ENCODE results near the gene PKP4.
"Not testable (repeated sequence)": the region's sequence is repeated elsewhere in the genome, so short reads cannot be mapped to it uniquely, and the experiment has no call there.

DNA sequence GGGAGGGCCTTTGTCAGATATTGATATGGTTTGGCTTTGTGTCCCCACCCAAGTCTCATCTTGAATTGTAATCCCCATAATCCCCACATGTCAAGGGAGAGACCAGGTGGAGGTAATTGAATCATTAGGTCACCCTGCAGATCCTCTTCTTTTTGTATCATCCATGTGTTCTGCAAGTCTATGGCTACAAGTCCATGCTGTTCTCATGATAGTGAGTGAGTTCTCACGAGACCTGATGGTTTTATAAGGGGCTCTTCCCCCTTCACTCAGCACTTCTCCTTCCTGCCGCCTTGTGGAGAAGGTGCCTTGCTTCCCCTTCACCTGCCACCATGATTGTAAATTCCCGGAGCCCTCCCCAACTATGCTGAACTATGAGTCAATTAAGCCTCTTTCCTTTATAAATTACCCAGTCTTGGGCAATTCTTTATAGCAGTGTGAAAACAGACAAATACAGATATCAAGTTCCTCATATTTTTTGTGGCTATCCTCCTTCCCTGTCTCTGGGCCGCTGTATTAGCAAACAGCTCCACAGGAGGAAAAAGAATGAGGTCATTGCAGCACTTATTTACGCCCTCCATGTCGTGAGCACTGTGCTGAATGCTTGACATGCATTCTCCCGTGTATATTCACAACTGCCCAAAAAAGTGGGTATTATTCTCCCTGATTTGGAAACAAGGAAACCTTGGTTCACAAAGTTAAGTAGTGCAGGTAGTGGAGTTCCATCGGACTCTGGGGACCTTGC, 248.1 kb downstream of the PKP4 start:
- TF ChIP-seq, protein P1, sequence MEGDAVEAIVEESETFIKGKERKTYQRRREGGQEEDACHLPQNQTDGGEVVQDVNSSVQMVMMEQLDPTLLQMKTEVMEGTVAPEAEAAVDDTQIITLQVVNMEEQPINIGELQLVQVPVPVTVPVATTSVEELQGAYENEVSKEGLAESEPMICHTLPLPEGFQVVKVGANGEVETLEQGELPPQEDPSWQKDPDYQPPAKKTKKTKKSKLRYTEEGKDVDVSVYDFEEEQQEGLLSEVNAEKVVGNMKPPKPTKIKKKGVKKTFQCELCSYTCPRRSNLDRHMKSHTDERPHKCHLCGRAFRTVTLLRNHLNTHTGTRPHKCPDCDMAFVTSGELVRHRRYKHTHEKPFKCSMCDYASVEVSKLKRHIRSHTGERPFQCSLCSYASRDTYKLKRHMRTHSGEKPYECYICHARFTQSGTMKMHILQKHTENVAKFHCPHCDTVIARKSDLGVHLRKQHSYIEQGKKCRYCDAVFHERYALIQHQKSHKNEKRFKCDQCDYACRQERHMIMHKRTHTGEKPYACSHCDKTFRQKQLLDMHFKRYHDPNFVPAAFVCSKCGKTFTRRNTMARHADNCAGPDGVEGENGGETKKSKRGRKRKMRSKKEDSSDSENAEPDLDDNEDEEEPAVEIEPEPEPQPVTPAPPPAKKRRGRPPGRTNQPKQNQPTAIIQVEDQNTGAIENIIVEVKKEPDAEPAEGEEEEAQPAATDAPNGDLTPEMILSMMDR (conservative IDR thresholded peaks at IDR 0.05 in 1 of 2, IDR thresholded peaks at IDR 0.05 in 1 of 2; ENCODE audit: low read depth in 1 of 2, low read length in 2 of 2): not testable (repeated sequence)
- not testable (repeated sequence) for TF ChIP-seq EZH2 (IDR thresholded peaks at IDR 0.05; ENCODE audit: low read length, missing control alignments)
